K562 (cell line): ENCODE measurements around the gene PFN3. TPM values are rescaled to one million over a fixed set of nuclear protein-coding genes. Genes with fewer than 3 reads are reported as not detected.

Experiments
- ELF2 ChIP-seq: fragments of 250-450 bp; sonication (Bioruptor Pico); IDR thresholded peaks from 2 replicates; pipeline ENCODE4 v1.5.0; 2021; ENCODE audit warnings: mild to moderate bottlenecking
- JUN ChIP-seq, 2 experiments: sonication (generic) in 1 of 2; formaldehyde crosslinking in 1 of 2; IDR thresholded peaks; 2 replicates each; pipeline versions ENCODE4 v1.6.1 to v1.8.0; 2012 to 2022; ENCODE audit warnings: borderline replicate concordance in 2 of 2, mild to moderate bottlenecking in 2 of 2, improper control_type of control experiment in 1 of 2, low read depth in 1 of 2, low read length in 1 of 2, missing genetic modification reagents in 1 of 2
- KAT8 ChIP-seq: fragments of 450-650 bp; IDR thresholded peaks from 2 replicates; pipeline ENCODE4 v1.6.1; 2016; ENCODE audit warnings: low read depth, mild to moderate bottlenecking
- MAX ChIP-seq: sonication (generic); formaldehyde crosslinking; IDR thresholded peaks from 2 replicates; pipeline ENCODE4 v1.9.0; 2022; ENCODE audit warnings: mild to moderate bottlenecking, missing genetic modification reagents
- MITF ChIP-seq: IDR thresholded peaks from 2 replicates; pipeline ENCODE4 v1.6.1; 2014; ENCODE audit warnings: antibody characterized with exemption
- POLR2A ChIP-seq: fragments of 450-650 bp; conservative IDR thresholded peaks from 2 replicates; pipeline ENCODE4 v1.6.1; 2016
- PTRF ChIP-seq: fragments of 450-650 bp; IDR thresholded peaks from 2 replicates; pipeline ENCODE4 v1.6.1; 2016; ENCODE audit warnings: mild to moderate bottlenecking, missing genetic modification characterization, missing compliant biosample characterization
- TBP ChIP-seq: optimal IDR thresholded peaks from 2 replicates; pipeline ENCODE3; 2011; ENCODE audit warnings: low read depth, low read length, improper control_type of control experiment
- ZBTB11 ChIP-seq, 3 experiments: fragments of 200-800 bp in 1 of 3; fragments of 250-450 bp in 1 of 3; fragments of 450-650 bp in 1 of 3; sonication (Bioruptor Pico) in 1 of 3; sonication (Bioruptor generic) in 1 of 3; formaldehyde crosslinking in 1 of 3; IDR thresholded peaks; 2 replicates each; pipeline versions ENCODE4 v1.6.1 to v1.8.0; 2016 to 2022; ENCODE audit warnings: mild to moderate bottlenecking in 2 of 3, missing genetic modification characterization in 2 of 3, missing compliant biosample characterization in 1 of 3, moderate library complexity in 1 of 3
- ZBTB2 ChIP-seq: fragments of 450-650 bp; IDR thresholded peaks from 2 replicates; pipeline ENCODE4 v1.6.1; 2016; ENCODE audit warnings: antibody characterized with exemption
- ZBTB34 ChIP-seq: fragments of 250-450 bp; sonication (Bioruptor Pico); IDR thresholded peaks from 2 replicates; pipeline ENCODE4 v1.8.0; 2021; ENCODE audit warnings: mild to moderate bottlenecking, moderate library complexity
- ZBTB9 ChIP-seq: fragments of 450-650 bp; formaldehyde crosslinking; IDR thresholded peaks from 2 replicates; pipeline ENCODE4 v1.4.0; 2020; ENCODE audit warnings: mild to moderate bottlenecking, moderate library complexity
- ZEB2 ChIP-seq: fragments of 450-650 bp; IDR thresholded peaks from 2 replicates; pipeline ENCODE4 v1.6.1; 2016
- ZNF561 ChIP-seq: fragments of 450-650 bp; formaldehyde crosslinking; conservative IDR thresholded peaks from 2 replicates; pipeline ENCODE4 v1.4.0; 2020; ENCODE audit warnings: mild to moderate bottlenecking, moderate library complexity
- polyA plus RNA-seq, 8 experiments: library from polyadenylated mRNA; depleted of rRNA in 4 of 8; stranded (reverse) in 5 of 8; unstranded in 3 of 8; fragments of >200 nt; fragmentation: Nextera tagmentation in 2 of 8; fragmentation: Illumina TruSeq in 1 of 8; extraction: Ambion mirVana in 2 of 8; extraction: Trizol in 1 of 8; gene quantifications; 2 replicates each; pipeline versions ENCODE4 v1.2.1 to v1.2.3, GENCODE V29; 2011 to 2014; ENCODE audit warnings: inconsistent platforms in 1 of 8, missing spikeins in 1 of 8
- total RNA-seq, 7 experiments: library from RNA; depleted of rRNA in 6 of 7; stranded (reverse); fragments of >200 nt in 6 of 7; fragmentation: Illumina TruSeq in 2 of 7; extraction: Trizol in 2 of 7; gene quantifications; 2 replicates each; pipeline versions ENCODE4 v1.2.1 to v1.2.3, GENCODE V29; 2011 to 2021; ENCODE audit warnings: low replicate concordance in 1 of 7

Gene PFN3
- total and polyA plus RNA-seq, 9 of the 15 experiments (the other 6 are each of a cell fraction or from before 2014, with no cell fraction given) = not detected

- peak; percentile 49 for TF ChIP-seq JUN (IDR thresholded peaks at IDR 0.05; ENCODE audit: borderline replicate concordance, low read depth, low read length)
- TF ChIP-seq JUN (CRISPR knock-in tag; IDR thresholded peaks at IDR 0.05; ENCODE audit: borderline replicate concordance) = no peak
- TF ChIP-seq ZBTB2 = peak; percentile 85
- no peak for TF ChIP-seq ZBTB34
- peak; percentile 62 for TF ChIP-seq MAX (CRISPR knock-in tag)
- peak; percentile 86 for TF ChIP-seq ZBTB9
- TF ChIP-seq ELF2 (CRISPR knock-in tag) = 0 out of 2 replicates have a peak, but pooled peaks have one; percentile 37
- TF ChIP-seq ZNF561 = no peak
- peak; percentile 71 for TF ChIP-seq POLR2A
- peak; percentile 72 for TF ChIP-seq PTRF (tag)
- TF ChIP-seq TBP = peak; percentile 40
- peak in 1 of 3 experiments; percentile 74; a peak in 2 of 6 replicates for TF ChIP-seq ZBTB11 (CRISPR knock-in tag; IDR thresholded peaks at IDR 0.05)
- no peak for TF ChIP-seq KAT8
- peak; percentile 64; the same call in 1 of the 2 replicates for TF ChIP-seq ZEB2
- TF ChIP-seq MITF = no peak
Observed at GRCh38 chr5:177378884-177379883, 21.3 kb downstream of the PFN3 start (continued).
